WTC11 (cell line): ENCODE data around the gene HSPBAP1. TPM values are rescaled to one million over a fixed set of nuclear protein-coding genes. Genes with fewer than 3 reads are reported as not detected.

ENCODE experiments used
- ATAC-seq: fragments of 200-7000 bp; cut with Tn5 transposase; 2 replicates; pipeline ENCODE4 v1.10.0; 2021; ENCODE audit warnings: mild to moderate bottlenecking, moderate library complexity
- CTCF ChIA-PET: fragments of 300-600 bp; sonication (Branson Sonifier 250); formaldehyde crosslinking; loops from one replicate; lab custom pipeline; 2021; ENCODE audit warnings: antibody characterized with exemption; lab: Charles Lee
- POLR2A ChIA-PET: fragments of 350-600 bp; sonication (Branson Sonifier 250); formaldehyde crosslinking; loops from one replicate; lab custom pipeline; 2021; ENCODE audit warnings: antibody characterized with exemption; lab: Charles Lee
- DNase-seq: peaks from one replicate; pipeline ENCODE4 v3.0.0; 2021; ENCODE audit warnings: low spot score
- H3K27ac Mint-ChIP-seq: 2 replicates; pipeline ENCODE4 v1.8.0; 2021; ENCODE audit warnings: mixed read lengths
- H3K27me3 Mint-ChIP-seq: 2 replicates; pipeline ENCODE4 v1.8.0; 2021; ENCODE audit warnings: low read depth, mild to moderate bottlenecking, moderate library complexity, mixed read lengths
- H3K36me3 Mint-ChIP-seq: 2 replicates; pipeline ENCODE4 v1.8.0; 2021; ENCODE audit warnings: mixed read lengths
- H3K4me1 Mint-ChIP-seq: 2 replicates; pipeline ENCODE4 v1.8.0; 2022; ENCODE audit warnings: mixed read lengths
- H3K4me3 Mint-ChIP-seq: 2 replicates; pipeline ENCODE4 v1.8.0; 2021; ENCODE audit warnings: mild to moderate bottlenecking, moderate library complexity, mixed read lengths
- H3K9me3 Mint-ChIP-seq: 2 replicates; pipeline ENCODE4 v1.8.0; 2021; ENCODE audit warnings: mixed read lengths
- CREM ChIP-seq: sonication (generic); formaldehyde crosslinking; IDR thresholded peaks from 2 replicates; pipeline ENCODE4 v1.8.1; 2022; ENCODE audit warnings: mild to moderate bottlenecking, missing genetic modification reagents, moderate library complexity
- E2F1 ChIP-seq: sonication (generic); formaldehyde crosslinking; IDR thresholded peaks from 2 replicates; pipeline ENCODE4 v1.8.0; 2022; ENCODE audit warnings: mild to moderate bottlenecking, missing genetic modification reagents
- ERG ChIP-seq: fragments of 250-450 bp; sonication (Bioruptor Pico); IDR thresholded peaks from 2 replicates; pipeline ENCODE4 v1.8.0; 2021; ENCODE audit warnings: mild to moderate bottlenecking
- ETV6 ChIP-seq: sonication (generic); formaldehyde crosslinking; IDR thresholded peaks from 2 replicates; pipeline ENCODE4 v1.8.1; 2022; ENCODE audit warnings: mild to moderate bottlenecking, missing genetic modification reagents
- PRDM15 ChIP-seq: sonication (generic); formaldehyde crosslinking; IDR thresholded peaks from 2 replicates; pipeline ENCODE4 v1.8.0; 2022; ENCODE audit warnings: missing genetic modification reagents
- ZBTB21 ChIP-seq: sonication (generic); formaldehyde crosslinking; IDR thresholded peaks from 2 replicates; pipeline ENCODE4 v1.8.1; 2023; ENCODE audit warnings: mild to moderate bottlenecking, missing genetic modification reagents, borderline replicate concordance
- ZNF416 ChIP-seq: fragments of 250-450 bp; sonication (Bioruptor Pico); IDR thresholded peaks from 2 replicates; pipeline ENCODE4 v1.9.0; 2021; ENCODE audit warnings: mild to moderate bottlenecking, inconsistent platforms
- ZNF423 ChIP-seq: fragments of 250-450 bp; sonication (Bioruptor Pico); IDR thresholded peaks from 2 replicates; pipeline ENCODE4 v2.1.2; 2022; ENCODE audit warnings: mild to moderate bottlenecking, moderate library complexity
- ZNF512 ChIP-seq: sonication (generic); formaldehyde crosslinking; IDR thresholded peaks from 2 replicates; pipeline ENCODE4 v1.8.1; 2022; ENCODE audit warnings: missing genetic modification reagents, borderline replicate concordance
- total RNA-seq: library from RNA; stranded (reverse); gene quantifications from 3 replicates; pipeline ENCODE4 v1.2.3, GENCODE V29; 2021
- TF ChIP-seq, protein P1 (sequence below): sonication (generic); formaldehyde crosslinking; IDR thresholded peaks from 2 replicates; pipeline ENCODE4 v1.8.0; 2022; ENCODE audit warnings: mild to moderate bottlenecking, missing genetic modification reagents
- TF ChIP-seq, protein P2 (sequence below): sonication (generic); formaldehyde crosslinking; IDR thresholded peaks from 2 replicates; pipeline ENCODE4 v1.8.0; 2022; ENCODE audit warnings: mild to moderate bottlenecking, missing genetic modification reagents
- TF ChIP-seq, protein P3 (sequence below): sonication (generic); formaldehyde crosslinking; IDR thresholded peaks from 2 replicates; pipeline ENCODE4 v1.8.1; 2022; ENCODE audit warnings: mild to moderate bottlenecking, moderate library complexity, missing genetic modification reagents
- TF ChIP-seq, protein P4 (sequence below): sonication (generic); formaldehyde crosslinking; IDR thresholded peaks from 2 replicates; pipeline ENCODE4 v1.8.1; 2023; ENCODE audit warnings: mild to moderate bottlenecking, missing genetic modification reagents

HSPBAP1 gene
- total RNA-seq, 1 experiment from 2014 or later: 9.1 TPM

DNA sequence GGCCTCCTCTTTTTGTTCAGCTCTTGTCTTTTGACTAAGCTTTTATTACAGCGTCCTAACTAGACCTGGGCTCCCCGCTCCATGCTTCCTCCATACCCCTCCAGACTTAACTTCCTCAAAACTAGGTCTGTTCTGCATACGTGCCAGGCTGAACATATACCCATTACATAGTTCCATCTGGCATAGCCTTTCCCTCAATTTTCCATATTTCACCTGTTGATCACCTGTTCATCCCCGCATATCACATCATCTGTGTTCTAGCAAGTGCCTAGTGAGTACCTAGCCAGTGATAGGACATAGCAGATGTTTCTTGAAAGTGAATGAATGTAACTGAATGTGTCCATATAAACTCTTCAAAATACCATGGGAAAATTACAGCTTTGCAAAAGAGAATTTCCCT, 77.0 kb downstream of the HSPBAP1 start (continued):
- TF ChIP-seq CREM (CRISPR knock-in tag) (no peak), PRDM15 (no peak), ETV6 (CRISPR knock-in tag) (no peak), ZBTB21 (CRISPR knock-in tag) (no peak), E2F1 (CRISPR knock-in tag) (no peak), ZNF416 (CRISPR knock-in tag) (no peak), ZNF423 (CRISPR knock-in tag) (no peak)
- TF ChIP-seq, protein P1, sequence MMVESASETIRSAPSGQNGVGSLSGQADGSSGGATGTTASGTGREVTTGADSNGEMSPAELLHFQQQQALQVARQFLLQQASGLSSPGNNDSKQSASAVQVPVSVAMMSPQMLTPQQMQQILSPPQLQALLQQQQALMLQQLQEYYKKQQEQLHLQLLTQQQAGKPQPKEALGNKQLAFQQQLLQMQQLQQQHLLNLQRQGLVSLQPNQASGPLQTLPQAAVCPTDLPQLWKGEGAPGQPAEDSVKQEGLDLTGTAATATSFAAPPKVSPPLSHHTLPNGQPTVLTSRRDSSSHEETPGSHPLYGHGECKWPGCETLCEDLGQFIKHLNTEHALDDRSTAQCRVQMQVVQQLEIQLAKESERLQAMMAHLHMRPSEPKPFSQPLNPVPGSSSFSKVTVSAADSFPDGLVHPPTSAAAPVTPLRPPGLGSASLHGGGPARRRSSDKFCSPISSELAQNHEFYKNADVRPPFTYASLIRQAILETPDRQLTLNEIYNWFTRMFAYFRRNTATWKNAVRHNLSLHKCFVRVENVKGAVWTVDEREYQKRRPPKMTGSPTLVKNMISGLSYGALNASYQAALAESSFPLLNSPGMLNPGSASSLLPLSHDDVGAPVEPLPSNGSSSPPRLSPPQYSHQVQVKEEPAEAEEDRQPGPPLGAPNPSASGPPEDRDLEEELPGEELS (CRISPR knock-in tag): no peak
- TF ChIP-seq, protein P2, sequence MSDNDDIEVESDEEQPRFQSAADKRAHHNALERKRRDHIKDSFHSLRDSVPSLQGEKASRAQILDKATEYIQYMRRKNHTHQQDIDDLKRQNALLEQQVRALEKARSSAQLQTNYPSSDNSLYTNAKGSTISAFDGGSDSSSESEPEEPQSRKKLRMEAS (CRISPR knock-in tag): no peak
- TF ChIP-seq, protein P3, sequence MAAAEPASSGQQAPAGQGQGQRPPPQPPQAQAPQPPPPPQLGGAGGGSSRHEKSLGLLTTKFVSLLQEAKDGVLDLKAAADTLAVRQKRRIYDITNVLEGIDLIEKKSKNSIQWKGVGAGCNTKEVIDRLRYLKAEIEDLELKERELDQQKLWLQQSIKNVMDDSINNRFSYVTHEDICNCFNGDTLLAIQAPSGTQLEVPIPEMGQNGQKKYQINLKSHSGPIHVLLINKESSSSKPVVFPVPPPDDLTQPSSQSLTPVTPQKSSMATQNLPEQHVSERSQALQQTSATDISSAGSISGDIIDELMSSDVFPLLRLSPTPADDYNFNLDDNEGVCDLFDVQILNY (CRISPR knock-in tag): no peak
- TF ChIP-seq, protein P4, sequence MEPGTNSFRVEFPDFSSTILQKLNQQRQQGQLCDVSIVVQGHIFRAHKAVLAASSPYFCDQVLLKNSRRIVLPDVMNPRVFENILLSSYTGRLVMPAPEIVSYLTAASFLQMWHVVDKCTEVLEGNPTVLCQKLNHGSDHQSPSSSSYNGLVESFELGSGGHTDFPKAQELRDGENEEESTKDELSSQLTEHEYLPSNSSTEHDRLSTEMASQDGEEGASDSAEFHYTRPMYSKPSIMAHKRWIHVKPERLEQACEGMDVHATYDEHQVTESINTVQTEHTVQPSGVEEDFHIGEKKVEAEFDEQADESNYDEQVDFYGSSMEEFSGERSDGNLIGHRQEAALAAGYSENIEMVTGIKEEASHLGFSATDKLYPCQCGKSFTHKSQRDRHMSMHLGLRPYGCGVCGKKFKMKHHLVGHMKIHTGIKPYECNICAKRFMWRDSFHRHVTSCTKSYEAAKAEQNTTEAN (CRISPR knock-in tag): no peak
- TF ChIP-seq, all 79 proteins: peak for 0

- H3K4me1 Mint-ChIP-seq: no peaks in the 10 kb centered on the region
- no peaks in the 10 kb centered on the region for H3K27me3 Mint-ChIP-seq
- no peaks in the 10 kb centered on the region for H3K9me3 Mint-ChIP-seq
- DNase-seq: no peak
- CTCF ChIA-PET: interaction anchor here (0.5 kb wide), 1 partner anchor 363 kb away, joined by 3 read pairs; no protein-coding TSS in a partner anchor
- no peak for TF ChIP-seq ZNF512 (CRISPR knock-in tag)
- TF ChIP-seq ERG (CRISPR knock-in tag): no peak
- H3K27ac Mint-ChIP-seq: no peak overlapping the region
- no peak for ATAC-seq
- POLR2A ChIA-PET: no interaction called here
- H3K36me3 Mint-ChIP-seq: peaks cover 6% of the 10 kb centered on the region; the same call in 1 of the 2 replicates
- no peak overlapping the region for H3K4me3 Mint-ChIP-seq
These were observed 79.4 kb downstream of the HSPBAP1 start for GRCh38 chr3:122714273-122714672.
